A549 (cell line): ENCODE results near the gene SIX2. TPM values are rescaled to one million over a fixed set of nuclear protein-coding genes. Genes with fewer than 3 reads are reported as not detected.

Source experiments
- ATAC-seq, 2 experiments: fragments of 200-7000 bp in 1 of 2; fragments of >200 bp in 1 of 2; cut with Nextera tagmentation in 1 of 2; cut with Tn5 transposase in 1 of 2; 3 replicates each; pipeline versions ENCODE4 v1.8.0 to v1.9.1; 2018 to 2020; ENCODE audit warnings: mild to moderate bottlenecking in 1 of 2, moderate library complexity in 1 of 2
- CTCF ChIA-PET: fragments of 300-600 bp; sonication (Branson Sonifier 250); formaldehyde crosslinking; extraction: SDS; loops from one replicate; lab custom pipeline; 2021; ENCODE audit warnings: antibody characterized with exemption, inconsistent platforms; lab: Yijun Ruan, JAX
- POLR2A ChIA-PET: fragments of 350-600 bp; formaldehyde crosslinking; extraction: SDS; loops from one replicate; lab custom pipeline; 2021; ENCODE audit warnings: antibody characterized with exemption, inconsistent platforms; lab: Yijun Ruan, JAX
- DNase-seq, 2 experiments: peaks; one replicate each; pipeline versions ENCODE4 v3.0.0 to v3.0.0-alpha.2; 2011 to 2016; ENCODE audit warnings: low read depth in 1 of 2, low spot score in 1 of 2
- FAIRE-seq: peaks from 2 replicates; lab custom pipeline; 2011; peaks lifted over from hg19 to GRCh38; lab: Jason Lieb, UNC
- H3K27ac ChIP-seq, 2 experiments: fragments of >200 bp; sonication (Bioruptor Twin); formaldehyde crosslinking; 3 replicates each; pipeline ENCODE4 v1.5.1; 2016 to 2017
- H3K4me1 ChIP-seq: fragments of >200 bp; sonication (Bioruptor Twin); formaldehyde crosslinking; 3 replicates; pipeline ENCODE4 v1.6.1; 2016
- H3K4me2 ChIP-seq: fragments of >200 bp; sonication (Bioruptor Twin); formaldehyde crosslinking; 3 replicates; pipeline ENCODE4 v1.6.1; 2016
- H3K4me3 ChIP-seq: fragments of >200 bp; sonication (Bioruptor Twin); formaldehyde crosslinking; 3 replicates; pipeline ENCODE4 v1.5.1; 2016
- H3K9me3 ChIP-seq: fragments of >200 bp; sonication (Bioruptor Twin); formaldehyde crosslinking; 3 replicates; pipeline ENCODE4 v1.6.1; 2016
- BHLHE40 ChIP-seq: IDR thresholded peaks from 2 replicates; pipeline ENCODE4 v1.6.1; 2012; ENCODE audit warnings: low read depth, low read length, inconsistent platforms
- CBX8 ChIP-seq: fragments of 200-600 bp; sonication (generic); IDR thresholded peaks from 2 replicates; pipeline ENCODE4 v1.6.1; 2016
- CHD2 ChIP-seq: fragments of 150-350 bp; IDR thresholded peaks from 2 replicates; pipeline ENCODE4 v1.6.1; 2014; ENCODE audit warnings: low read length; ENCODE audit not compliant: partially characterized antibody
- CHD4 ChIP-seq: fragments of 200-600 bp; sonication (generic); IDR thresholded peaks from 2 replicates; pipeline ENCODE4 v1.6.1; 2016; ENCODE audit warnings: antibody characterized with exemption, mild to moderate bottlenecking, borderline replicate concordance
- CTCF ChIP-seq: fragments of >200 bp; sonication (Bioruptor Twin); formaldehyde crosslinking; IDR thresholded peaks from 3 replicates; pipeline ENCODE4 v1.5.1; 2016
- EHMT2 ChIP-seq: fragments of 200-600 bp; sonication (generic); IDR thresholded peaks from 2 replicates; pipeline ENCODE4 v1.6.1; 2016; ENCODE audit warnings: antibody characterized with exemption, low read depth, mild to moderate bottlenecking, moderate library complexity
- FOXS1 ChIP-seq: fragments of 250-450 bp; sonication (Bioruptor Pico); IDR thresholded peaks from 2 replicates; pipeline ENCODE4 v1.5.0; 2020; ENCODE audit warnings: mild to moderate bottlenecking, moderate library complexity
- HDAC2 ChIP-seq: fragments of 200-600 bp; sonication (generic); IDR thresholded peaks from 2 replicates; pipeline ENCODE4 v1.6.1; 2016
- HES2 ChIP-seq: fragments of >200 bp; sonication (Bioruptor Twin); formaldehyde crosslinking; IDR thresholded peaks from 2 replicates; pipeline ENCODE4 v1.6.1; 2016
- JUNB ChIP-seq: fragments of >200 bp; sonication (Bioruptor Twin); formaldehyde crosslinking; IDR thresholded peaks from 2 replicates; pipeline ENCODE4 v1.6.1; 2016
- KDM1A ChIP-seq: fragments of 200-600 bp; sonication (generic); IDR thresholded peaks from 2 replicates; pipeline ENCODE4 v1.6.1; 2016; ENCODE audit warnings: low read depth, mild to moderate bottlenecking
- MAFK ChIP-seq: fragments of 450-650 bp; IDR thresholded peaks from 2 replicates; pipeline ENCODE4 v1.6.1; 2014; ENCODE audit not compliant: partially characterized antibody
- MAX ChIP-seq: IDR thresholded peaks from 2 replicates; pipeline ENCODE4 v1.6.1; 2012
- PBX3 ChIP-seq: IDR thresholded peaks from 2 replicates; pipeline ENCODE4 v1.6.1; 2012
- PHF8 ChIP-seq: fragments of 200-600 bp; sonication (generic); IDR thresholded peaks from 2 replicates; pipeline ENCODE4 v1.6.1; 2016; ENCODE audit warnings: low read depth, mild to moderate bottlenecking, antibody characterized with exemption, moderate library complexity, borderline replicate concordance
- RCOR1 ChIP-seq: fragments of 150-350 bp; IDR thresholded peaks from 2 replicates; pipeline ENCODE4 v1.6.1; 2014; ENCODE audit warnings: antibody characterized with exemption, low read length, low read depth
- SREBF2 ChIP-seq: fragments of 450-650 bp; IDR thresholded peaks from 2 replicates; pipeline ENCODE4 v1.6.1; 2014; ENCODE audit warnings: mild to moderate bottlenecking, moderate library complexity
- TP53 ChIP-seq: fragments of 250-450 bp; sonication (Bioruptor Pico); IDR thresholded peaks from 2 replicates; pipeline ENCODE4 v1.5.0; 2021; ENCODE audit warnings: mild to moderate bottlenecking, moderate library complexity
- ZNF302 ChIP-seq: fragments of 250-450 bp; sonication (Bioruptor Pico); IDR thresholded peaks from 2 replicates; pipeline ENCODE4 v1.9.0; 2021; ENCODE audit warnings: inconsistent platforms, mild to moderate bottlenecking, moderate library complexity
- ZSCAN20 ChIP-seq: fragments of 250-450 bp; sonication (Bioruptor Pico); IDR thresholded peaks from 2 replicates; pipeline ENCODE4 v1.8.0; 2022; ENCODE audit warnings: mild to moderate bottlenecking, moderate library complexity
- WGBS: methylation state at CpG from one replicate; pipeline ENCODE4 v1.1.6; 2017; ENCODE audit errors: missing lambda C conversion rate; 5-methylcytosine and 5-hydroxymethylcytosine counted together
- polyA plus RNA-seq, 4 experiments: library from polyadenylated mRNA; depleted of rRNA in 3 of 4; stranded (reverse); fragments of >200 nt; fragmentation: RNase III in 1 of 4; extraction: RNeasy Plus Mini Kit Qiagen cat#74134 plus additional on column Dnase treatment in 1 of 4; gene quantifications; 2 replicates in 3 of 4; 3 replicates in 1 of 4; pipeline ENCODE4 v1.2.3, GENCODE V29; 2011 to 2017
- TF ChIP-seq, protein P1 (sequence below): fragments of 200-600 bp; sonication (generic); IDR thresholded peaks from 2 replicates; pipeline ENCODE4 v1.6.1; 2016; ENCODE audit warnings: antibody characterized with exemption, mild to moderate bottlenecking, moderate library complexity

Gene SIX2
- polyA plus RNA-seq, 2 of the 4 experiments (the other 2 are of a cell fraction), result 0.10 to 0.15 TPM

- Histone ChIP-seq H3K4me3 (no peak overlapping the region), H3K4me2 (no peak overlapping the region), H3K27ac (no peak overlapping the region; a peak in 1 of 6 replicates), H3K9me3 (no peaks in the 10 kb centered on the region), H3K4me1 (peaks cover 1% of the 10 kb centered on the region; the same call in 2 of the 3 replicates)
- FAIRE-seq, result no peak
- no peak for TF ChIP-seq HES2
- peak; percentile 26 to 63; a peak in 3 of 6 replicates for ATAC-seq
- ChIA-PET POLR2A (no interaction called here), CTCF (interaction anchor here (1.2 to 3.5 kb wide), 8 partner anchors 8 to 921 kb away, joined by 3 to 31 read pairs (median 8); no protein-coding TSS in a partner anchor)
- 62% methylated on average over 13 of the region's 16 CpGs for WGBS
- no peak for DNase-seq
Observed at GRCh38 chr2:44964752-44965236, 44.5 kb downstream of the SIX2 start.

DNA sequence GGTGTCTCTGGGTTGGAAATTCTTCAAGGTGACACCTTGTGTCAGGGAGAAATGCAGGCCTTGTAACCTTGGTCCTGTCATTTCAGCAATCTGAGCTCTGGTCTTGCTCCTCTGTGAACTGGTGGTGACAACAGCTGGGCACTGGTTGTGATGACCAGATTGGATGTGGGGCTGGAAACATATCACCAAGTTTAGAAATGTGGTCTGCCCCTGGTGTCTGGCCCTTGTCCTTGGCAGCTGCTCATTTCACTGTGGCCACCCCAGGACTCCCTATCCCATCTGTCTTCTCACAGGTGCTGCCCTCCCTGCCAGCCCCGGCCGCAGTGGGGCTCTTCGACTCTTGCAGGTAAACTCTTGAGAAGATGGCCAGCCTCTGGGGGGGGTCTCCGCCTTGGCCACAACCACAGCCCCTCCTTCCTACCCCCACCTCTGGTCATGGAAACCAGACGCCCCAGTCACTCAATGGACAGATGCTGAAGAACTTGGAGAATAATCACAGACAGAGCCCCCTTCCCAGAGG lies 47.0 kb downstream of the SIX2 start:
- H3K4me2 ChIP-seq, result no peak overlapping the region
- peak overlapping the region in 1 of 2 experiments; percentile 60; a peak in 1 of 6 replicates for H3K27ac ChIP-seq
- ChIA-PET POLR2A (no interaction called here), CTCF (interaction anchor here (0.6 to 8.9 kb wide), 5 partner anchors 10 to 570 kb away, joined by 3 to 184 read pairs (median 4); no protein-coding TSS in a partner anchor)
- no peak overlapping the region for H3K4me3 ChIP-seq
- DNase-seq, result no peak
- ATAC-seq, result no peak
- no peak for FAIRE-seq
- peaks cover 22% of the 10 kb centered on the region for H3K4me1 ChIP-seq
- H3K9me3 ChIP-seq, result no peaks in the 10 kb centered on the region
- no peak for TF ChIP-seq SREBF2
- no peak for TF ChIP-seq TP53 (CRISPR knock-in tag)
- no peak for TF ChIP-seq PHF8
- TF ChIP-seq KDM1A, result no peak
- no peak for TF ChIP-seq CBX8
- TF ChIP-seq, protein P1, sequence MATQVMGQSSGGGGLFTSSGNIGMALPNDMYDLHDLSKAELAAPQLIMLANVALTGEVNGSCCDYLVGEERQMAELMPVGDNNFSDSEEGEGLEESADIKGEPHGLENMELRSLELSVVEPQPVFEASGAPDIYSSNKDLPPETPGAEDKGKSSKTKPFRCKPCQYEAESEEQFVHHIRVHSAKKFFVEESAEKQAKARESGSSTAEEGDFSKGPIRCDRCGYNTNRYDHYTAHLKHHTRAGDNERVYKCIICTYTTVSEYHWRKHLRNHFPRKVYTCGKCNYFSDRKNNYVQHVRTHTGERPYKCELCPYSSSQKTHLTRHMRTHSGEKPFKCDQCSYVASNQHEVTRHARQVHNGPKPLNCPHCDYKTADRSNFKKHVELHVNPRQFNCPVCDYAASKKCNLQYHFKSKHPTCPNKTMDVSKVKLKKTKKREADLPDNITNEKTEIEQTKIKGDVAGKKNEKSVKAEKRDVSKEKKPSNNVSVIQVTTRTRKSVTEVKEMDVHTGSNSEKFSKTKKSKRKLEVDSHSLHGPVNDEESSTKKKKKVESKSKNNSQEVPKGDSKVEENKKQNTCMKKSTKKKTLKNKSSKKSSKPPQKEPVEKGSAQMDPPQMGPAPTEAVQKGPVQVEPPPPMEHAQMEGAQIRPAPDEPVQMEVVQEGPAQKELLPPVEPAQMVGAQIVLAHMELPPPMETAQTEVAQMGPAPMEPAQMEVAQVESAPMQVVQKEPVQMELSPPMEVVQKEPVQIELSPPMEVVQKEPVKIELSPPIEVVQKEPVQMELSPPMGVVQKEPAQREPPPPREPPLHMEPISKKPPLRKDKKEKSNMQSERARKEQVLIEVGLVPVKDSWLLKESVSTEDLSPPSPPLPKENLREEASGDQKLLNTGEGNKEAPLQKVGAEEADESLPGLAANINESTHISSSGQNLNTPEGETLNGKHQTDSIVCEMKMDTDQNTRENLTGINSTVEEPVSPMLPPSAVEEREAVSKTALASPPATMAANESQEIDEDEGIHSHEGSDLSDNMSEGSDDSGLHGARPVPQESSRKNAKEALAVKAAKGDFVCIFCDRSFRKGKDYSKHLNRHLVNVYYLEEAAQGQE, result no peak
- TF ChIP-seq ZNF302 (CRISPR knock-in tag), result no peak
- TF ChIP-seq FOXS1 (CRISPR knock-in tag), result no peak
- no peak for TF ChIP-seq JUNB
- no peak for TF ChIP-seq CHD2
- WGBS, result 89% methylated on average over 5 of the region's 5 CpGs

GRCh38 chr2:44960871-44961270 lies 48.4 kb downstream of the SIX2 start:
- no peak for ATAC-seq
- POLR2A ChIA-PET, result interaction anchor here (0.7 kb wide), 1 partner anchor 526 kb away, joined by 3 read pairs; no protein-coding TSS in a partner anchor
- Histone ChIP-seq H3K4me1 (peaks cover 22% of the 10 kb centered on the region), H3K4me3 (no peak overlapping the region), H3K27ac (peak overlapping the region in 1 of 2 experiments; percentile 60; a peak in 1 of 6 replicates), H3K4me2 (no peak overlapping the region), H3K9me3 (no peaks in the 10 kb centered on the region)
- CTCF ChIA-PET, result interaction anchor here (0.6 to 8.9 kb wide), 3 partner anchors 20 to 569 kb away, joined by 4 to 184 read pairs (median 4); no protein-coding TSS in a partner anchor
- no peak for FAIRE-seq
- no peak for DNase-seq
- WGBS, result 82% methylated on average over 5 of the region's 5 CpGs
- no peak for TF ChIP-seq HDAC2
- TF ChIP-seq RCOR1, result no peak
- TF ChIP-seq JUNB, result no peak
- TF ChIP-seq PBX3, result no peak
- TF ChIP-seq EHMT2, result no peak
- TF ChIP-seq BHLHE40, result no peak
- TF ChIP-seq MAFK, result no peak
- TF ChIP-seq PHF8, result no peak
- TF ChIP-seq CHD4, result no peak
- no peak for TF ChIP-seq TP53 (CRISPR knock-in tag)
- TF ChIP-seq CTCF, result no peak
- no peak for TF ChIP-seq ZSCAN20 (CRISPR knock-in tag)
- TF ChIP-seq MAX, result no peak
- TF ChIP-seq FOXS1 (CRISPR knock-in tag), result no peak
